Hepatocyte (in vitro differentiated cells): ENCODE results near the gene CEP95.

Experiments used
- EZH2 ChIP-seq: fragments of 200-600 bp; sonication (generic); IDR thresholded peaks from 2 replicates; pipeline ENCODE4 v1.6.1; 2016; ENCODE audit warnings: antibody characterized with exemption, mild to moderate bottlenecking, borderline replicate concordance
- EZH2phosphoT487 ChIP-seq: fragments of 200-600 bp; sonication (generic); IDR thresholded peaks from one replicate; pipeline ENCODE4 v1.6.1; 2018; ENCODE audit warnings: antibody characterized with exemption, mild to moderate bottlenecking, low read depth, moderate library complexity; ENCODE audit not compliant: unreplicated experiment, severe bottlenecking
- TF ChIP-seq, protein P1 (sequence below): fragments of 200-600 bp; sonication (generic); IDR thresholded peaks from 2 replicates; pipeline ENCODE4 v1.5.1; 2016; ENCODE audit warnings: antibody characterized with exemption, mild to moderate bottlenecking; ENCODE audit not compliant: poor library complexity

DNA sequence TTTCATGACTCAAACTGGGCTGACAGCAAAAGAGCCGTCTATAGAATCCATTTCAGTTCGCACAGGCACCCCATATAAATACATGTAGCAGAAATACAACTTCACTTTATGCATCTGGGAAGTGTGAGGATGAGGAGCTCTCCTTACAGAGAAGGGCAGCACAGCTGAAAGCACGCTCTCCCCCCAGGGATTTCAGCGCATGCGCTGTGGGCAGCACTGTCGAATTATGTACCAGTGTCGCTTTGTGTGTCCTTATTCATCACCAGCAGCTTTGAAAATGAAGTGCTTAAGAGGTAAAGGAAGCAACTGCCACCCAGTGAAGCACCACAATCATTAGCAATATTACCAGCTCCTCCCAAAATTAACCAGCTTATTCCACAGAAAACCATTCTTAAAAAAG is 39.9 kb downstream of the CEP95 start:
- TF ChIP-seq, protein P1, sequence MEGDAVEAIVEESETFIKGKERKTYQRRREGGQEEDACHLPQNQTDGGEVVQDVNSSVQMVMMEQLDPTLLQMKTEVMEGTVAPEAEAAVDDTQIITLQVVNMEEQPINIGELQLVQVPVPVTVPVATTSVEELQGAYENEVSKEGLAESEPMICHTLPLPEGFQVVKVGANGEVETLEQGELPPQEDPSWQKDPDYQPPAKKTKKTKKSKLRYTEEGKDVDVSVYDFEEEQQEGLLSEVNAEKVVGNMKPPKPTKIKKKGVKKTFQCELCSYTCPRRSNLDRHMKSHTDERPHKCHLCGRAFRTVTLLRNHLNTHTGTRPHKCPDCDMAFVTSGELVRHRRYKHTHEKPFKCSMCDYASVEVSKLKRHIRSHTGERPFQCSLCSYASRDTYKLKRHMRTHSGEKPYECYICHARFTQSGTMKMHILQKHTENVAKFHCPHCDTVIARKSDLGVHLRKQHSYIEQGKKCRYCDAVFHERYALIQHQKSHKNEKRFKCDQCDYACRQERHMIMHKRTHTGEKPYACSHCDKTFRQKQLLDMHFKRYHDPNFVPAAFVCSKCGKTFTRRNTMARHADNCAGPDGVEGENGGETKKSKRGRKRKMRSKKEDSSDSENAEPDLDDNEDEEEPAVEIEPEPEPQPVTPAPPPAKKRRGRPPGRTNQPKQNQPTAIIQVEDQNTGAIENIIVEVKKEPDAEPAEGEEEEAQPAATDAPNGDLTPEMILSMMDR: no peak
- TF ChIP-seq EZH2: no peak
- TF ChIP-seq EZH2phosphoT487: no peak
